GM12873 (cell line): ENCODE data around the gene THAP2.

ENCODE experiments used
- TF ChIP-seq, protein P1 (sequence below): IDR thresholded peaks from 2 replicates; pipeline ENCODE4 v1.5.1; 2012; ENCODE audit warnings: low read depth, mild to moderate bottlenecking, moderate library complexity, low read length, control low read depth; ENCODE audit not compliant: insufficient read depth; ENCODE audit errors: missing control alignments

THAP2 gene

DNA sequence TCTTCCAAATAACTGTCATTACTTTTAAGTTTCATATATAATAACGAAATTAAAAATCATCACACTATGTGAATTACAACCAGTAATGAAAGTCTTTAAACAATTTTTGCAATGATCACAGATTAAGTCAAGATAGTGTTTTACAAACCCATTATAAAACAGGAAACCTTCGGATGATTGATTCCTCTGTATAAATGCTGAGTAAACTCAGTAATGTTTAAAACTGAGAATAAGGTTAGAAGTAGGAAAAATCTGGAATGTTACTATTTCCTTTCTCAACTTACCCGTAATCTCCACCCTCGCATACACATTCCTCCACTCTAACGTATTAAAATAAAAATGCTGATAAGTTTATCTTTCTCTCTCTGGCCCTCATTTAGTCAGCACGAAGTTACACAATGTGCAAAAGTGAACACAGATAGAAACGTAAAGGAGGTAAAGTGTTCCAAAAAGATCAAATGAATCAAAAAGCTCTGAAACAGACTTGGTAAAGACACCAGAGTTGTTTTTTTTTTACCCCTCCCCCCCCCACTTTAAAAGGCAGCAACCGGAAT is 2.0 kb upstream of the THAP2 start:
- TF ChIP-seq, protein P1, sequence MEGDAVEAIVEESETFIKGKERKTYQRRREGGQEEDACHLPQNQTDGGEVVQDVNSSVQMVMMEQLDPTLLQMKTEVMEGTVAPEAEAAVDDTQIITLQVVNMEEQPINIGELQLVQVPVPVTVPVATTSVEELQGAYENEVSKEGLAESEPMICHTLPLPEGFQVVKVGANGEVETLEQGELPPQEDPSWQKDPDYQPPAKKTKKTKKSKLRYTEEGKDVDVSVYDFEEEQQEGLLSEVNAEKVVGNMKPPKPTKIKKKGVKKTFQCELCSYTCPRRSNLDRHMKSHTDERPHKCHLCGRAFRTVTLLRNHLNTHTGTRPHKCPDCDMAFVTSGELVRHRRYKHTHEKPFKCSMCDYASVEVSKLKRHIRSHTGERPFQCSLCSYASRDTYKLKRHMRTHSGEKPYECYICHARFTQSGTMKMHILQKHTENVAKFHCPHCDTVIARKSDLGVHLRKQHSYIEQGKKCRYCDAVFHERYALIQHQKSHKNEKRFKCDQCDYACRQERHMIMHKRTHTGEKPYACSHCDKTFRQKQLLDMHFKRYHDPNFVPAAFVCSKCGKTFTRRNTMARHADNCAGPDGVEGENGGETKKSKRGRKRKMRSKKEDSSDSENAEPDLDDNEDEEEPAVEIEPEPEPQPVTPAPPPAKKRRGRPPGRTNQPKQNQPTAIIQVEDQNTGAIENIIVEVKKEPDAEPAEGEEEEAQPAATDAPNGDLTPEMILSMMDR: no peak

DNA sequence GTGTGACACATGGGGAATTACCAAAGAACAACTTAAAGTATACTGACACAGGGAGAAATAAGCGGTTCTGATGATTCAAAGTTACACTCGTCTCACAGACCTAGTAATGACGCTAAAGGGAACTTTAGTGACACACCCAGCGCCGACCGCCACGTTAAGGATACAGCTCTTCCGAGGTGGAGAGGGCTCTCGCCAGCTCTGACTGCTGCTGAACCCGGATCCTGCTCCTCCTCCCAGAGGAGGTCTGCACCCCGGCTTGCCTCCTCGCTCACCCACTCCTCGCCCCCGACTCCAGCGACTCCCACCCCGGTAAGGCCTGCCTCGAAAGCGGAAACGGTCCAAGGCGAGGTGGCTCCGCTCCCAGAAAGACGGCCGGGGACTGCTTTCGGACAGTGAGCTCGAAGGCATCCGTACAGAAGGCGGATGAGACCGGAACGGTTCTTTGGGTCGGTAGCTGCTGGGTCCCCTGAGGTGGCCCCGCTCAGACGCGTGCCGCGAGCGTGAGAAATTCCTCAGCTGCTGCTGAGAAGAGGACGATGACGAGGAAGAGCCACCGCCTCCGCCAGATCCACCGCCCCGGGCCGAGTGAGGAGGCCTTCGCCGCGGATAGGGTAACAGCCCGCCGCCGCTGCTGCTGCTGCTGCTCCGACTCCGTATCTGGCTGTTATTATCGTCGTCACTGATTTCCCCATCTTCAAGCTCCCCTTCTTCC is 1.1 kb upstream of the THAP2 start:
- TF ChIP-seq, protein P1: no peak

DNA sequence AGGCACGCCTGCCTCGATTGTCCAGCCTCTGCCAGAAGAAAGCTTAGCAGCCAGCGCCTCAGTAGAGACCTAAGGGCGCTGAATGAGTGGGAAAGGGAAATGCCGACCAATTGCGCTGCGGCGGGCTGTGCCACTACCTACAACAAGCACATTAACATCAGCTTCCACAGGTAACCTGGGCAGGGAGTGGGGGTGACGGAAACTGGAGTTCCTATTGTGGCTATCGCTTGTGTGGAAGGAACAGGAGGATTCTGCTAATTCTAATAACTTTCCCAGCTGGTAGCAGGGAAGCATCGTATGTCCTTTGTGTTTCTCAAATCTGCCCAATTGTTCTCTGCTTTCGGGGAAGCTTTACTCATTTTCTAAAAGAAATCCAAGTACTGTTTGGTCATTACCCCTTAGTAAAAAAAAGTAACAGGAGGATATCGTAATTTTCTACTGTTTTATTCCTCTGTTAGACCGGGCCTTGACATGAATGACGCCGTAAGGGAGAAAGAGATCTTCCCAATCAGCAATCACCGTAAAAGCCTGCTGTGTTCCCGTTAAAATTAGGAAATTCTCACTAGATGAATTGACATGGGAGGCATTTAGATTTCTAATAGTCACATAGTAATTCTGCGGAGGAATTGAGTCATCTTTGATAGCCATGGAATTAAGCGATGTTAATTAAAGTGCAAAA is 449 bp downstream of the THAP2 start:
- TF ChIP-seq, protein P1: no peak

DNA sequence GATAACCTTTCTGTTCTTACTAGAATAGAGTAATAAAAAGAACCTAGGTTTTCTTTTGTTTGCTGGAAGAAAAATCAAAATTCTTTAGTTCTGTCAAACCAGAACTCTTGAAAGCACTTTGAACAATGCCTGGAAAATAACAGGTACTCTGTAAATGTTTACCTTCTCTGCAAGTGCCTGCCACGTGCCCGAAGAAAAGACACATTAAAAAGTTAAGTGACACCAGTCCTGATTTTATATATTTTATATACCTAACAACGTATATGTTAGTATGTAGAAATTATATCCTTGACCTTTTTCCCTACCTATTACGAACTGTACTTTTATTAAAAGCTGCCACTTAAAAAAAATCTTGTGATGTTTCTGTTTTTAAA is 976 bp downstream of the THAP2 start:
- TF ChIP-seq, protein P1: no peak

DNA sequence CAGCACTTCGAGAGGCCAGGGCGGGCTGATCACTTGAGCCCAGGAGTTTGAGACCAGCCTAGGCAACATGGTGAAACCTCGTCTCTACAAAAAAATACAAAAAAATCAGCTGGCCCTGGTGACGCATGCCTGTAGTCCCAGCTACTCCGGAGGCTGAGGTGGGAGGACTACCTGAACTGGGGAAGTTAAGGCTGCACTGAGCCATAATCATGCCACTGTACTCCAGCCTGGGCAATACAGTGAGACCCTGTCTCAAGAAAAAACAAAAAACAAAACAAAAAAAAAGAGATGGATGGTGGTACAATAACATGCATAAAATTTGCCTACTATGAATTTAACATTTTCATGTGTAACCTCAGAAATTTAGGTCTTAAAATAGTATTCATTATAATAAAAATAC is 2.2 kb downstream of the THAP2 start:
- TF ChIP-seq, protein P1: no peak

DNA sequence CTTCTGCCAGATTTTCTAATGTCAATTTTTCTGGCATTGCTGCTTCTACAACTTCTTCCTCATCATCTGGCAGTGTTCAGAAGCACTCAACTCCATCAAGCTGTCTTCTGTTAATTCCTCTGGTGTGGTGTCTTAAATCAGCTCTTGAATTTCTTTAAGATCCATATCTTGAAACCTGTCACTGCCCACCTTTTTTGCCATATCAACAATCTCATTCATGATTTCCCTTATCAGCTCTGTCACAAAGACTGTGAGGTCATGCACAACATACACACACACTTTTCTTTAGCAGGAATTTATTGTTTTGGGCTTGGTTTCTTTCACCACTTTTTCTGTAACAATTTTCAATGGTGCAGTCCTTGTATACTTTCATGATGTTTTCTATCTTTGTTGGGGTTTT is 7.2 kb downstream of the THAP2 start:
- TF ChIP-seq, protein P1: no peak

DNA sequence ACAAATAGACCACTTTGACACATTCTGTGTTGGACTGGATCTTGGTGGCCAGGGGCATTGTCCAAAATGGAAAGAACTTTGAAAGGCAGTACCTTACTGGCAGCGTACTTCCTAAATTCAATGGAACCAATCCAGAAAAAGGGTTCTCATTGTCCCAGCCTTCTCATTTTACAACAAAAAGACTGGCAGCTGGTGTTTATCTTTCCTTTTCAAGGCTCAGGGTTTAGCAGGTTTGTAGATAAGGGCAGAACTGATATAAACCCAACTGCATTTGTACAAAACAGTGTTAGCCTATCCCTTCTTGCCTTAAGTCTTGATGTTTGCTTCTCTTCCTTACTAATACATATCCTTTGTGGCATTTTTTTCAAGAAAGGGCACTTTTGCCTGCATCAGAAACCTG is 7.7 kb downstream of the THAP2 start:
- TF ChIP-seq, protein P1: no peak
